GM21723 (cell line): ENCODE measurements around the gene RALGAPA2.

ENCODE experiments used
- ATAC-seq: cut with Tn5 transposase; IDR thresholded peaks from one replicate; pipeline ENCODE4 v1.9.1; 2021; ENCODE audit warnings: mild to moderate bottlenecking, moderate library complexity; ENCODE audit not compliant: unreplicated experiment

RALGAPA2 gene

DNA sequence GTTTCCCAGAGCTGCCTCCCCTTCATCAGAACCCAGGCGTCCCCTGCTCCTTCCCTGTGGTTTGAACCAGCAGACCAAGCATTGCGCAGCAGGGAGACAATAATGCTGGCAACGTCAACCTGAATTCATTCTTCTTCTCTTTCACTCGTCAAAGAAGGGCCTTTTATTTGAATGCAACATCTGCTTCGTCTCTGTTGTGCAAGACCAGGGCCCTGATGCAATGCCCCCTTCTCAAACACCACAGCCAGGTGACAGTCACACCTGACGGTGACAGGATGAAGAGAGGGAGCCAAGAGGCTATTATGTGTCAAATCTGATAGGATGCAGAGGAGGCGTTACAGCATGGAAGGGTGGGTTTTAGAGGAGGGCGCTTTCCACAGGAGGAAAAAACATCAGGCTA is 336.6 kb downstream of the RALGAPA2 start:
- no peak for ATAC-seq

DNA sequence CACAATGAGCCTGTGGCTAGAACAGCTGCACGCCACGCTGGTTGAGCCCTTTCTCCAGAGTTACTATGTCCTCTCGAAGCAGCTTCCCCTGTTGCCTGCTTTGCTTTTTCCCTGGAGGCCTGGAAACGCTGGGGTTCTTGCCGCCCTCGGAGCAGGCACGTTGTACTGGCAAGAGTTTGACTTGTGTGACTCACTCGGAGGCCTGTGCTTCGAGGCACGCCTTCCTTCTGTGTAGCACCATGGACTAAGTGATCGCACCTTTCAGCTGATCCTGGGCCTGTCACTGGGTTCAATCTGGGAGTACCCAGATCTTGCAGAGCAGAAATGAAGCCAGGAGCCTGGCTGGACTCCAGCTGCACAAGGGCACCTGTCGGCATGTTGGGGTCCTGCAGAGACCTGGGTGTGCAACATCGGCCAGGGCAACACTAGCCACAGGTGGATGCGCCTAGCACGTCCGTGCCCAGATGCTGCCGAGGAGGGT is 339.3 kb downstream of the RALGAPA2 start:
- ATAC-seq, result no peak

GRCh38 chr20:20371681-20372080 is 340.8 kb downstream of the RALGAPA2 start:
- no peak for ATAC-seq

DNA sequence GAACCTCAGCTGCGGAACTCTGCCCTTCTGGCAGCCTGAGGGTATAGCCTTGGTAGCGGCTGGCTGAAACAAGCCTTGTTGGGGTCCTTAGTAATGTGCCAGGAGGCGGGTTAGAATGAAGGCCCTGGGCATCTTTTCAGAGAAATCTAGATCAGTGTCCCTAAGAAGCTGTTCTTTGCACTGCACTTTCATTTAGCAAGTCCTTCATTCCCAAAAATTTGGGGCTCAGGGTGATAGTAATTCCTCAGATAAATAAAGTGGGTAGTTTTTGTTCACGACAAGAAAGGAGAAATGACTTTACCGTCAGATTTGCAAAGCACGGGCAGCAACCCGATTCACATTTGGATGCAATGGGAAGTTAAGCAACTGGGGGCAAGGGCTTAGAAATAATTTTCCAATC is 341.4 kb downstream of the RALGAPA2 start:
- no peak for ATAC-seq

DNA sequence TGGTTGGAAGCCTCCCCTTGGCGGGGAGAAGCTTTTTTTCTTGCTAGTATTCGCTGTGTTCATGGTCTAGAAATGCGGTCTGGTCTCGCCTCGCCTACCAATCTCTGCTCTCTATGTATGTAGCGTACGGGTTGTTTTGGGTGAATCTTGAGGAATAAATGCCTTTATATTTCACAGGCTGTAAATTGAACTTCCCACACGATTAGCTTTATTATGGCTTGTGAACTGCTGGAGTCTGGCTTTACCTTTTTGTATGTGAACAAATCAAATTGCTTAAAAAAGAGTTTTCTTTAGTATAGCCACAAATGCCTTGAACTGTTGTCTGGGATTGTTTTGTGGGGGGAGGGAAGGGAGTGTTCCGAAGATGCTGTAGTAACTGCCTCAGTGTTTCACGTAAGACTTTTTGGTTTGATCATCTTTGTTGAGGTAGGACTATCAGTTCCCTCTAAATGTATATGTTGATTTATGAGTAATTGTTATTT is 342.3 kb downstream of the RALGAPA2 start:
- ATAC-seq, result no peak

- ATAC-seq, result no peak
These were observed 343.0 kb downstream of the RALGAPA2 start for GRCh38 chr20:20369250-20370093.

DNA sequence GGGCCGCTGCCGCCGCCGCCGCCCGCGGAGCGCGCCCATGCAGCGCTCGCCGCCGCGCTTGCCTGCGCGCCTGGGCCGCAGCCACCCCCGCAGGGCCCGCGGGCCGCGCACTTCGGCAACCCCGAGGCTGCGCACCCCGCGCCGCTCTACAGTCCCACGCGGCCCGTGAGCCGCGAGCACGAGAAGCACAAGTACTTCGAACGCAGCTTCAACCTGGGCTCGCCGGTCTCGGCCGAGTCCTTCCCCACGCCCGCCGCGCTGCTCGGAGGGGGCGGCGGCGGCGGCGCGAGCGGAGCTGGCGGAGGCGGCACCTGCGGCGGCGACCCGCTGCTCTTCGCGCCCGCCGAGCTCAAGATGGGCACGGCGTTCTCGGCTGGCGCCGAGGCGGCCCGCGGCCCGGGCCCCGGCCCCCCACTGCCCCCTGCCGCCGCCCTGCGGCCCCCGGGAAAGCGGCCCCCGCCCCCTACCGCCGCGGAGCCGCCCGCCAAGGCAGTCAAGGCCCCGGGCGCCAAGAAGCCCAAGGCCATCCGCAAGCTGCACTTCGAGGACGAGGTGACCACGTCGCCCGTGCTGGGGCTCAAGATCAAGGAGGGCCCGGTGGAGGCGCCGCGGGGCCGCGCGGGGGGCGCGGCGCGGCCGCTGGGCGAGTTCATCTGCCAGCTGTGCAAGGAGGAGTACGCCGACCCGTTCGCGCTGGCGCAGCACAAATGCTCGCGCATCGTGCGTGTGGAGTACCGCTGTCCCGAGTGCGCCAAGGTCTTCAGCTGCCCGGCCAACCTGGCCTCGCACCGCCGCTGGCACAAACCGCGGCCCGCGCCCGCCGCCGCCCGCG is 343.8 kb downstream of the RALGAPA2 start:
- ATAC-seq, result peak; percentile 41

- peak; percentile 25 for ATAC-seq
These were observed 344.6 kb downstream of the RALGAPA2 start, which contains the start of gene INSM1 for GRCh38 chr20:20367575-20368417. Gene INSM1 (plus strand): TSS chr20:20368104. CDS start chr20:20368268, 164 bp downstream.

DNA sequence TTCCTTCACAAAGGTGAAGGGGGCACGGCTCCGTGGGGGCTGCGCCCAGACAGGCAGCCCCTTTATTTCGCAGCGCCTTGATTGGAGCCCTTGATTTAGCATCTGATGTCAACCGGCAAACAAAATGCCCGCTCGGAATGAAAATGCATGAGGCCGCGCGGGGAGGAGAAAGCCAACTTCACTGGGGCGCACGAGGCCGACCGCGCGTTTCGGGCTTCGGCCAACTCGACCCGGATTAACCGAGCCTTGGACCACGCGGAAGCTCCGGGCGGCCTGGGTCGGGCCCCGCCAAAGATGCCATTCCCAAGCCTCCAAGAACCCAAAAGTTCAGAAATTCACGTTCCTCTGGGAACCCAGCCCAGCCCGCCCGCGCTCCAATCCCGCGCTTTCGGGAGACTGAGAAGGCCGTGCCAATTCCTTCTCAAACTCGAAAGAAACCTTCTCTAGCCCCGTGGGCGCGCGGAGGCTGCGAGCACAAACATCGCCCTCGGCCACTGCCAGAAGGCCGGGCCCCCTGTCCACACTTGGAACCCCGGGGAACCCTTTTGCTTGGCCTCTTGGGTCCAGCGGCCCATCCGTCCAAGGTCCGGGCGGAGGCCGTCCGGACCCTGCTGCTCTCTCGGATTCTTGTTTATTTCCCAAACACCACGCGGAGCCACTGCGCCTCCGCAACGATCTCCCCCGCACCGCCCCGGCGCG is 345.4 kb downstream of the RALGAPA2 start:
- no peak for ATAC-seq

GRCh38 chr20:20366551-20366875 is 345.9 kb downstream of the RALGAPA2 start:
- no peak for ATAC-seq

DNA sequence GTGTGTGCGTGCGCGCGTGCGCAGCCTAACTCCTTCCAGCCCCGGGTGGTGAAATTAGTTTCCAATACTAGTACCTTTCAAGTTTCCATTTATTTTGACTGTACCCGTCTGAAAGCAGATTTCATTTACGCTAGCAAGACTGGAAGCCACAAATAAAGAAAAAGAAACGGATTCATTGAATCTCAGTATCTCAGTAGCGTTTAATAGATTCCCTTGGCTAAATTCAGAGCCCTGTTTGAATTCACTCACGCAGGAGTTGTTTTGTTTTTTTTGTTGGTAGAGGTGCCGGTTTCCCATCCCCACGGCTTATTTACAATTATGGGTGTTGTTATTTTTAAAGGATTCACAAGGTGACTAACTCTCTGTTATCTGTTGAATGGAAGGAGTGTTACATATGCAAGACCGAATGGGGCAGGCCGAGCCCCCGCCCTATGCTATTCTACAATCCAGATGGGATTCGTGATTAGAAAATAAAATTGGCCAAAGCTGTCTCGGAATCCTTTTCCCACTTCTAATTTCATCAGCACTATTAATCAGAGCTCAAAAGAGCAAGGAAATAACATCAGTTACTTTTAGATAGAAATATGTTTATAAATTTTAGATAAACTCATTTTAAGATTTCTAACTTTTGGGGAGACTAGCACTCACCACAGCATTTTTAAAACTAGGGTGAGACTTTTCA is 346.8 kb downstream of the RALGAPA2 start:
- ATAC-seq, result no peak

DNA sequence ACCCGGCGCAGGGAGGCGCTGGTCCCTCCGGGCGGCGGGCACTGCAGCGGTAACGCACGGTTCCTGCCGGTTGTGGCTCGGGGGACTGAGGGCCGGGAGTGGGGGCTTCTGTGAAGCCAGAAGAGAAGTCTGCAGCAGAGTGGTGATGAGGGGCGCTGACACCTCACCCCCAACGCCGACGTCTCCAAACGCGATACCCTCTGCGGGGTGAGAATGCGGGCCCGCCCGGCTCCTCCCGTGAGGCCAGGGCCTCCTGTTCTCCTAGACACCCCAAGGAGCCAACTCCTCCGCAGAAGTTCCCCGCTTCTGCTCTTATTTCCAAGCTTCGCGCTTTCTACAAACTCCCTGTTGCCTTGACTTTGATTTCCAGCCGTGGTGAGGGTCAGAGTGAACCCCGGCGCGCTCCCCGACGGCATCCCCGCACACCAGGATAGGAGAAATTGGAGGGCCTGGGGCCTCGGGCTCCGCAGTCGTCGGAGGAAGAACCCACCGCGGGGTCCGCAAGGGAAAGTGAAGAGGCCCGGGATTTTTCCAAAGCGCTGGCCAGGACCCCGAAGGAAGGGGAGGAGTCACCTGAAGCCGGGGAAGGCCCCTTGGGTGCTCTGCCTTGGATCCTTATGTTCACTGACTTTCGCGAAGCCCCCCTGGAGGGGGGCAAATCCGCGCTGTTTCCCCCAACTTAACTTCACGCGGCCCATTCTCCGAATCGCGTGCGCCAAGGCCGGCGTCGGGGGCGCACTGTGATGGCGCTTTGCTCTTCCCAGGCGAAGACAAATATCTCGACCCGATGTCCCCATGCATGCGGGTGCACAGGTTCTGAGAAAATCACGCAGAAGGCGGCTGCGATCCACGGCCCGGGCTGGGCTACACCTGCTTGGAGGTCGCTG is 347.6 kb downstream of the RALGAPA2 start:
- ATAC-seq, result no peak

- no peak for ATAC-seq
These were observed 348.4 kb downstream of the RALGAPA2 start for GRCh38 chr20:20363799-20364592.

GRCh38 chr20:20363434-20363798 is 349.0 kb downstream of the RALGAPA2 start:
- no peak for ATAC-seq

DNA sequence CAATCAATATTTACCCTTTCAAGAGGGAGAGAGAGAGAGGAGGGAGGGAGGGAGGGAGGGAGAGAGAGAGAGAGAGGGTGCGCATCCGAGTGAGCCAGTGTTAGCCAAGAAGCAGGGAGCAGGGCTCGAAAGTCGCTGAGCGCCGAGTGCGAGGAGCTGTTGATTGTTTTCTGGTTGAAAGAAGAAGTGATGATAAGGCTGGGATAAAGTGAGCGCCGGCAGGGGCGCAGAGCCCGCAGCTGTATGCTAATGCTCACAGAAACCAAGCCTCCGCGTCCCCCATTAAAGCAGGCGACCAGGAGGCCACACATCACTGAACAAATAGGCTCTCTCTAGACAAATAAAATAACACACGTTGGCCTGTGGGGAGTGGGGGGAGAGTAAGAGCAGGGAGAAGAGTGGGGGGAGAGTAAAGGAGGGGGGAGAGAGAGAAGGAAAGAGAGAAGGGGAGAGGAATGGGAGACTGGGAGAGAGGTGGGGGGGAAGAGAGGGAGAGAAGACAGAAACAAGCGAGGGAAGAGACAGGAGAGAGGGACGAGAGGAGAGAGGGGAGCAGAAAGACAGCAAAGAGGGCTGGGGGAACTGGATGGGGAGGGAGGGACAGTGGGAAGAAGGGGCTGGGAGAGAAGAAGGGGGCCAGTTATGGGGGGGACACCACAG is 349.5 kb downstream of the RALGAPA2 start:
- no peak for ATAC-seq

DNA sequence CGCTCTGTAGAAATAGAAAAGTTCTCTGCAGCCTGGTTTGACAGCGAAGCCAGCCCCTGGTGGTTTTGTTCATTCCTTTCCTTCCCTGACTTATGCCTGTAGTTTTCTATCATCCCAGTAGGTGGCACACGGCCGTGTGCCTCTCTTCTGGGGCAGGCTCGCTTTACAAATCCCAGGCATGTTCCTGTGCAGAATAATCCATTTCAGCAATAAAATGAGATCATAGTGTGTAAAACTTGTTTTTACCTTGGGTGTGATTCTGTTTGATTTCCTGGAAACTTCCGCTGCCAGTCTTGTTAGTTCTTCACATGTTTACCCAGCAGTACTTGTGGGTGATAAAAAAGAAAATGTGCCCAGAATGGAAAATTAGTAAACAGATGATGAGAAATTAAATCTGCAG is 352.0 kb downstream of the RALGAPA2 start:
- peak; percentile 71 for ATAC-seq

DNA sequence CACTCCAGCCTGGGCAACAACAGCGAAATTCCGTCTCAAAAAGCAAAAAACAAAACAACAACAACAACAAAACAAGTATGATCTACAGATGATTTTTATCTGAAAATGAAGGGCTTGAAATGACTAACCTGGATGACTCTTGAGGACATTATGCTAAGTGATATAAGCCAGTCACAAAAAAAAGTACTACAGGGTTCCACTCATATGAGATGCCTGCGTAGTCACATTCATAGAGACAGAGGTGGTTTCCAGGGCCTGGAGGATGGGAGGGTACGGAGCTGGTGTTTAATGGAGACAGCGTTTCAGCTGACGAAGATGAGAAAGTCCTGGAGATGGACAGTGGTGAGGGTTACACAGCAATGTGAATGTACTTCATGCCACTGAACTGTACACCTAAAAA is 352.8 kb downstream of the RALGAPA2 start:
- ATAC-seq, result no peak
